Measurements from ENCODE around the gene PHPT1. TPM values are rescaled to one million over a fixed set of nuclear protein-coding genes. Genes with fewer than 3 reads are reported as not detected.
"Not testable (repeated sequence)": the region's sequence is repeated elsewhere in the genome, so short reads cannot be mapped to it uniquely, and the experiment has no call there.

The PHPT1 gene
- 109 TPM for total RNA-seq

DNA sequence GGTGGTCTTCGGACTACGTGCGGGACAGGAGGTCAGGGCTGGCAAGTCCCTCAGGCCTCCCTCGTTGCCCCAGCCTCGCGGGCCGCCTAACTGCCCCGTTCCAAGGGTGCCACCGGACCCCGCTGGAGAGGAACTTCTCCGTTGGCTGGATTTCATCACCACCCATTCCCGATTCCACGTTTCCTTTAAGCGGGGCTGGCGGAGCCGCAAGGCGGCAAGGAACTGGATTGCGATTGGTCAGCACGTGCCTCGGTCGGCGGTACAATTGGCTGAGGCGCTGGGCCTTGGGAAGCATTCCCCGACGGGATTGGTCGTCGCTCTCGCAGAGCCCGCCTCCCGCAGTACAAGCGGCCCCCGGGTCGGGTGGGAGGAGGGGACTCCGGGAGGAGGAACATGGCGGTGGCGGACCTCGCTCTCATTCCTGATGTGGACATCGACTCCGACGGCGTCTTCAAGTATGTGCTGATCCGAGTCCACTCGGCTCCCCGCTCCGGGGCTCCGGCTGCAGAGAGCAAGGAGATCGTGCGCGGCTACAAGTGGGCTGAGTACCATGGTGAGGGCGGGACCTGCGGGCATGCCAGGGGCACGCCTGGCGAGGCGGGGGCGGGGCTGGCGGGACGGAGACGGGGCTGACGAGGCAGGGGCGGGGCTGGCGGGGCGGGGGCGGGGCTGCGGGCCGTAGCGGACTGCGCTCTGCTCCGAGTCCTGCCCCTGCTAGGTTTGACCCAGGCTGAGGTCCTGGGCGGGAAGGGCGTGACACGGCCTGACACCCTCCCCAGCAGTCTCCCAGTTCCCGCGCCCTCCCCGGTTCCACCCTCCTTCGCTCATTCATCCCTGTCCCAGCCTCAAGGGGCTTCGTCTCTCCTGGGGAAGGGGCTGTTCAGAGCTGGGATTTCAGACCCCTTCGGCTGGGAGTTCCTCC, at the start of gene PHPT1:
TSS of gene PHPT1 (plus strand) at position 372 of the 922 bp plus-strand sequence. CDS start at position 394, 22 bp downstream.
- peak; percentile 99 for DNase-seq (ENCODE audit: low spot score)

DNA sequence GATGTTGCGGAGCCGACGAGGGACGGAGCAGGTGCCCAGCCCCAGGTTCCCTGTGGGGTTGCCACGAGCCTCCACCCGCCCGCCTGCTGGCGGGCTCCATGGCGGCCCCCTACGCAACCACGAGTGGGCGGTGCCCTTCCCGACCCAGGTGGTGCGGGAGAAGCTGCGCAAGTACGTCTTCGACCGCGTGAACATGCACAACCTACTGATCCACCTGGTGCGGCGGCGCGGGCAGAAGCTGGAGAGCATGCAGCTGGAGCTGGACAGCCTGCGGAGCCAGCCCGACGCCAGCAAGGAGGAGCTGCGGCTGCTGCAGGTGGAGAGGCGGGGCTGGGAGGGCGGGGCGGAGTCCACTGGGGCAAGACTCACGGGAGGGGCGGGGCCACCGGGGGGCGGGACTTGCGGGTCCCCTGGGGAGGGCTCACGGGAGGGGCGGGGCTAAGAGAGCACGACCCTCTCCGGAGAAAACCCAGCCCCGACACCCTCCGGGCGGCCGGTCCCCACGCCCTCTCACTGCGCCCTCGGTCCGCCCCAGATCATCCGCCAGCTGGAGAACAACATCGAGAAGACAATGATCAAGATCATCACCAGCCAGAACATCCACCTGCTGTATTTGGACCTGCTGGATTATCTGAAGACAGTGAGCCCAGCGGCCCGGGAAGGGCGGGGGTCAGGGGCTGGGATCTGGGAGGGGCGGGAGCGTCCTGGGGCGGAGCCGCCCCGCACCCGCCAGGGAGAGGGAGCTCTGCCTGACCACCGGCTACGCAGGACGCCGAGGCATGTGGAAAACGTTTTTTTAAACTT, 49.2 kb upstream of the PHPT1 start:
- DNase-seq (ENCODE audit: low spot score) = peak; percentile 80

DNA sequence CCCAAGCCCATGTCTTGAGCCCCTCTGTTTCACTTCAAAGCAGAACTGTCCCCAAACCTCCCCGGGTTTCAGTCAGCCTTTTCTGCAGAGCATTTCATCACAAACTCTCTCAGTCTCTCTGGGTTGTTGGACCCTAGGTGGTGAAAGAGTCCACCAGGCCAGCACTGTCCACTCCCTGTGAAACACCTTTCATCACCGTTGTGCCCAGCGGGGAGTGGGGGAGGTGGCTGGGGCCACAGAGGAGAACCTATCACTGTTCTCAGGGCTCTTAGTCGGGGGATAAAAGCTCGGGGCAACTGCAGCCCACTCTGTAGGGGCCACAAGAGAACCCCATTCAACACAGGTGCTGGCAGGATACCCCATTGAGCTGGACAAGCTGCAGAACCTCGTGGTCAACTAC, 46.9 kb upstream of the PHPT1 start:
- no peak for DNase-seq (ENCODE audit: low spot score)

DNA sequence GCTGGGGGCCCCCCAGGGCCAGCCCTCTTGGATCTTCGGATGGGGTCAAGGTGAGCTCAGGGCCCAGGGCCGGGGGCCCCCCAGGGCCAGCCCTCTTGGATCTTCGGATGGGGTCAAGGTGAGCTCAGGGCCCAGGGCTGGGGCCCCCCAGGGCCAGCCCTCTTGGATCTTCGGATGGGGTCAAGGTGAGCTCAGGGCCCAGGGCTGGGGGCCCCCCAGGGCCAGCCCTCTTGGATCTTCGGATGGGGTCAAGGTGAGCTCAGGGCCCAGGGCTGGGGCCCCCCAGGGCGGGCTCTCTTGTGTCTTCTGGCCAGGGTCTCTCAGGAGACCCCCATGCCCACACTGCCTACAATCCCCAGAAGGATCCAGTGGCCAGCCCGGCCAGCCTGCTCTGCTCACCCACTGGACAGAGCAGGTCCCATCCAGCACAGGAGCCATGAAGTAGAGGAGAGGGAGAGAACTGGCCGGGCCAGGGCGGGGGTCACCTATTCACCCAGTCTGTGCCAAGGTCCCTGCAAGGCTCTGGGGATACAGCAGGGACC, 46.1 kb upstream of the PHPT1 start:
- not testable (repeated sequence) for DNase-seq (ENCODE audit: low spot score)

DNA sequence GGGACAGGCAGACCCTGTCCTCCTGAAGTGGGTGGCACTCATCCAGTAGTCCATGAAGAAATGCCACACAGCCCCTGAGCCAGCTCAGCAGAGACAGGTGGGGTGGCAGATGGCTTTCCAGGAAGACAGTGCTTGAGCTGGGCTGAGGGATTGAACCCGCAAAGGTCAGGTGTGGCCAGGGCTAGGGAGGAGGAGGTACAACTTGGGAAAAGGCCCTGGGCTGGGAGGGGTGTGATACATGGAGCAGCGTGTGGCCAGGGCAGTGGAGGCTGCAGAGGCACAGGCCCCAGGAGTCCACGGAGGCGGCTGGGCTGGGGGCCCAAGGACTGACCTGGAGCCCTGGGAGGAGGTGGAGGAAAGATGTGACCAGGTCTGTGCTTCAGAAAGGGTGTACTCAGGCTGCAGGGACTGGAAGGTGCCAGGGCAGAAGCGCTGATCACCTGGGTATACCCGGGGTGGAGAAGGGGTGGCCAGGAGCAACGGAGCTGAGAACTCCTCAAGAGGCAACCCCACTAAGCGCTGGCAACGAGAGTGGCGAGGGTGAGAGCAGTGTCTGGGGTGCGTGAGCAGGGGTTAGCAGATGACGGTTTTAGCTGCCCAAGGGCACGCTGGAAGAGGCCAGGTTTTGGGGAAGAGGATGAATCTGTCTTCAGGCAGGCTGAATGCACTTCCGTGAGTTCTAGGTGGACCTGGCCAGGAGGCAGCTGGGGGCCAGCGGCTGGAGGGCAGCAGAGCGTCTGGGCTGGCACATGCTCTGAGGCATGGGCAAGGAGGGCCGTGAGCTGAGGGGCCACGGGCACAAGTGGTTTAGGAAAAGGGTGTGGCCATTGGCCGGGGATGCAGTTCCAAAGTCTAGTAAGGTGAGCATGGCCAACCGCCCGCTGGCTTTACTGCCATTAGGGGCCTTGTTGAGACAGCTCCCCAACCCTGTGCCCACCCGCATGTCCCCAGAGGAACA, 45.4 kb upstream of the PHPT1 start:
- DNase-seq (ENCODE audit: low spot score) = no peak

DNA sequence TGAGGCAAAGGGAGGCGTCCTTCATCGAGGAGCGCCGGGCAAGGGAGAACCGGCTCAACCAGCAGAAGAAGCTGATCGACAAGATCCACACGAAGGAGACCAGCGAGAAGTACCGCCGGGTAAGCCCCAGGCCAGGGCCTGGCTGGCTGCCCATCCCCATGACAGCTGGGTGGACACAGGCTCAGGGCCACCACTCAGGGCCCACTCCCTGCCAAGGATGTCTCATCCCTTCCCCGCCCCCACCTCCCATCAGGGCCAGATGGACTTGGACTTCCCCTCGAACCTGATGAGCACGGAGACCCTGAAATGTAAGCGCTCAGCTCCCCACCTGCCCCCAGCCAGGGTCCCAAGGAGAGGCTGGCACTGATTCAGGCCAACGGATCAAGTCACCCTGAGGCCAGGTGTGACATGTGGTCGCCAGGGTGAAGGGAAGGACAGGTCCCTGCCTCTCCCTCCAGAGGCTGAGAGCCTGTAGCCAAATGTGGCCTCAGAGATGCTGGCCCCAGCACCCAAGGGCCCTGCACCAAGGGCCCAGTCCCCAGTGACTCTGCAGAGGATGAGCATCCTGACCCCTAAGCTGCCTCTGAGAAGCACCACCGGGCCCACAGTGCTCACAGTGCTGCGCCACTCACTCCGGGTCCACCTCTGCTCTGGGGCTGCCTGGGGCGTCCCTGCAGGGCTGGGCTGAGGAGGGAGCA, 44.6 kb upstream of the PHPT1 start:
- no peak for DNase-seq (ENCODE audit: low spot score)

DNA sequence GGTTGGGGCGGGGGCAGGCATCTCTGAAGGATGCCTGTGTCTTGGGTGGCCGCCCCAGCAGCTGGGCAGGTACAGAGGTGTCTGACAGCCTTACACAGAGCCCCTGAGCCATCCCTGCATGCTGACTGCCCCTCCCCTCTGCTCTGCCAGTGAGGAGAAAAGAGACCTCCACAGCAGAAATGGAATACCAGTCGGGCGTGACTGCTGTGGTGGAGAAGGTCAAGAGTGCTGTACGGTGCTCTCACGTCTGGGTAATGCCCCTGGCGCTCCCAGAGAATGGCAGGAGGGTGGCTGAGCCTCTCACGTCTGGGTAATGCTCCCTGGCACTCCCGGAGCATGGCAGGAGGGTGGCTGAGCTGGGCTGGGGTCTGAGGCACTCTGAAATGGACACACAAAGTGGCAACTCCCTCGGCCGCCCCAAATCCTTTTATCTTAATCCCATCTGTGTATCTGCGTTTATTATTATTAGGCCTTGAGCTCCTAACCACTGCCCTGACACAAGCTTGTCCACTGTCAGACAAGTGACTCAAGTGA, 43.9 kb upstream of the PHPT1 start:
- no peak for DNase-seq (ENCODE audit: low spot score)

DNA sequence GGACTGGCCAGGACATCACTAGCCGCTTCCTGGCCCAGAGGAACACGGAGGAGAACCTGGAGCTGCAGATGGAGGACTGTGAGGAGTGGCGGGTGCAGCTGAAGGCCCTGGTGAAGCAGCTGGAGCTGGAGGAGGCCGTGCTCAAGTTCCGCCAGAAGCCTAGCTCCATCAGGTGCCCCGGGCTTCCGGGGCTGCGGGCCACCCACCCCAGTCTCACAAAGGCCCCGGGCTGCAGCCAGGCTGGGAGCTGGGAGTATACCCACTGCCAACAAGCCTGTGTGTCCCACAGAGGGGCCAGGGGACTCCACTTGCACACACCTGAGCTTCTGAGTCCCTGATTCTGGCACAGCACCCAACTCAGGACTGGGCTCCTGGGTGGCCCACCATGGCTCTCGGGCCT, 43.1 kb upstream of the PHPT1 start:
- DNase-seq (ENCODE audit: low spot score) = peak; percentile 41

DNA sequence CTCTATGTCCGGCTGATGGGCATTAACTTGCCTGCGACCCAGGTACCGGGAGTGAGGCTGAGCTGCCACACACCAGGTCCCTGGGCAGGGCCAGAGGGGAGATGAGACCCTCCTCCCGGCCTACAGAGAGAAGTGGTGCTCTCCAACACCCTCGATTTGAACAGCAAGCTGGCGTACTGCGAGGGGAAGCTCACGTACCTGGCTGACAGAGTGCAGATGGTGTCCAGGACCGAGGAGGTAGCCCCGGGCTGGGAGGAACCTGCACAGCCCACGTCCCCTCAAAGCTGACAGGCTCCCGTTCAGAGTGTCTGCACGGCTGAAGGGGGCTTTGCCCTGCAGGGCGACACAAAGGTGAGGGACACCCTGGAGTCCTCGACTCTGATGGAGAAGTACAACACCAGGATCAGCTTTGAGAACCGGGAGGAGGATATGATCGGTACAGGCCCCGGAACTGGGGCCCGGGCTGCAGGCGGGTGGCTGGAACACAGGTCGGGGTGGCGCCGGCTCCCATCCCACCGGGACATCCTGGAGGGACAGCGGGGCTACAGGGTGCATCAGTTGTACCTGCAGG, 42.5 kb upstream of the PHPT1 start:
- DNase-seq (ENCODE audit: low spot score) = peak; percentile 45

DNA sequence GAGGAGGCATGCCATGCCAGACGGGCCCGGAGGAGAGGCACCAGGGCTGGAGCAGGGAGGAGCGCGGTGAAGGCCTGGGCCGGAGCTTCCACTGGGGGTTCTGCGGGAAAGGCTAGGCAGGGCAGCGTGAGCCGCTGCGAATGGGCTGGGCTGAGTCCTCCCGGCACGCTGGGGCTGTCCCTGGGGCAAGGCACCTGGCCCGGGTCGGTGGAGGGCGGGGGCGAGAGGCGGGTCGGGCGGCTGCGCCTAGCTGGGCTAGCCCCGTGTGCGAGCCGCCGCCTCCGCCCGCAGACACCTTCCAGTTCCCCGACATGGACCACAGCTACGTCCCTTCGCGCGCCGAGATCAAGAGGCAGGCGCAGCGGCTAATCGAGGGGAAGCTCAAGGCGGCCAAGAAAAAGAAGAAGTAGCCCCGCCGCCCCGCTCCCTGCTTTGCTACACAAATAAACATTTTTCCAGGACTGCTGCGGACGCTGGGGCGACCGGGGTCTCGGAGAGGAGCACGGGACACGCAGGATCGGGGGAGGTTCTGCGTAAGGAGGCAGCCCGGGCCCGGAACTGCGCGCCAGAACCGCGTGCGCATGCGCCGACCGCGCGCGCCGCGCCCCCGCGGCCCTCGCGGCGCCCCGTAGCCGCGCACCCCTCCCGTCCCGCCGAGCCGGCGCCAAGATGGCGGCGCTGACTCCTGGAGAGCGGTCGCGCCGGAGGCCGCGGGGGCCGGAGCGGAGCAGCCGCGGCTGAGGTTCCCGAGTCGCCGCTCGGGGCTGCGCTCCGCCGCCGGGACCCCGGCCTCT, 41.7 kb upstream of the PHPT1 start, which contains the start of gene RABL6:
TSS of gene RABL6 (plus strand) at position 668 of the 794 bp plus-strand sequence. CDS start 249 bp downstream, outside the sequence.
- peak; percentile 79 for DNase-seq (ENCODE audit: low spot score)

DNA sequence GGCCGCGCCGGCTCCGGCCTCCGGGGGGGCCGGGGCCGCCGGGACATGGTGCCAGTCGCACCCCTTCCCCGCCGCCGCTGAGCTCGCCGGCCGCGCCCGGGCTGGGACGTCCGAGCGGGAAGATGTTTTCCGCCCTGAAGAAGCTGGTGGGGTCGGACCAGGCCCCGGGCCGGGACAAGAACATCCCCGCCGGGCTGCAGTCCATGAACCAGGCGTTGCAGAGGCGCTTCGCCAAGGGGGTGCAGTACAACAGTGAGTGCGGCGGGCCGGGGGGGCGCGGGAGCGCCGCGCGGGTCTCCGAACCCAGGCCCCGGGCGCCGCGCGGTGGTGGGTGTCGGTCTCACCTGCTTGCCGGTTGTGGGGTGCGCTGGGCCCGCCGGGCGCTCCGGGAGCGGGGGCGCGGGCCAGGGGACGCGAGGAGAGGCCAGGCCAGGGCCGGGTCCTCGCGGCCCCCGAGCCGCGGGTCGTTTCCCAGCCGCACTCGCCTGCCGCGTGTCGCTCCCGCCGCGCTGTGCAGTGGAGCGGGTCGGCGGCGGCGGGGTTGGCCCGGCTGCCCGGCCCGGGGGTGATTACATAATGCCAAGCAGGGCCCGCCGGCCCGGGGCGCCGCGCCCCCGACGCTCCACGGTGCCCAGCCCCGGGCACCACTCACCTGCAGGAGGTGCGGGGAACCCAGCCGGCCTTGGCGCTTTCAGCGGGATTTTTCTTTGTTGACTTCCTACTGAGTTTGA, 41.0 kb upstream of the PHPT1 start:
- no peak for DNase-seq (ENCODE audit: low spot score)

DNA sequence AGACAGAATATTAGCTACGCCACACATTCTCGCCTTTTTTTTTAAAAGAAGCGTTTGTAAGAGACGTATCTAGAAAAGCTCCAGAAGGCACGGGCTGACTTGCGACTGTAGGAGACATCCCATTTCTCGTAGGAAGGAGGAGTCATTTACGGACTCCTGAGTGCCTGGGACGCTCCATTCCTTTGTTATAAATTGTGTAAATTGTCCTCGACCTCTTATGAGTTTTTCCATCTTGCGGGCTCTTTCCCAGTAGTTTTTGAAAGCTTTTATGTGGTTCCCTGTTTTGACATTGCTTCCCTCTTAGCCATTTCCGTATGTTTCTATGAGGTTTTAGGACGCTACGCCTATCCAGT, 40.4 kb upstream of the PHPT1 start:
- DNase-seq (ENCODE audit: low spot score) = no peak

DNA sequence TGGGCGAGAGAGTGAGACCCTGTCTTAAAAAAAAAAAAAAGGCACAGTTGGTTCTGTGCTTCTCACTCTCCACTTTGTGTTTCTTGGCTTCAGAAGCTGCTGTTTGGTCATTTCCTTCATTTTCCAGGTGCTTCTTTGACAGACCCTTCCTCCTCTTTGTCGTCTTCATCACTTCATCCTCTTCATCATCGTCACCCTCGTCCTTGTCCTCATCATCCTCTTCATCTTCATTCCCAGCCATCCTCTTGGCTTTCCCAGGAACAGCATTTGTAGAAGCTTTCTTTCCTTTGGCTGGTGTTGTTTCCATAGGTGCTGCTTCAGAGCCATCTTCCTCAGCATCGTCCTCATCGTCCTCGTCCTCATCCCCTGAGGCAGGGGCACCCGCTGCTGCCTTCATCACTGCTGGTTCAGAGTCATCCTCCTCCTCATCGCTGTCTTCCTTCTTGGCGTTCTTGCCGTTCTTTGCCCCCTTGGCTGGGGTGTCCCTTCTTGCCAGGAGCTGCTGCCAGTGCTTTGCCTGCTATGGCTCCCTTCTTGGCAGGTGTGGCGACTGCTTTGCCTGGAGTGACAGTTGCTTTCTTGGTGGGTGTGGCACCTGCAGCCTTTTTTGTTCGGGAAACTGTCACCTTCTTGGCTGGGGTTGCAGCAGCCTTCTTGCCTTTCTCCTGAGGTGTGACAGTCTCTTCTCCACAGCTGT, 34.3 kb upstream of the PHPT1 start:
- no peak for DNase-seq (ENCODE audit: low spot score)

DNA sequence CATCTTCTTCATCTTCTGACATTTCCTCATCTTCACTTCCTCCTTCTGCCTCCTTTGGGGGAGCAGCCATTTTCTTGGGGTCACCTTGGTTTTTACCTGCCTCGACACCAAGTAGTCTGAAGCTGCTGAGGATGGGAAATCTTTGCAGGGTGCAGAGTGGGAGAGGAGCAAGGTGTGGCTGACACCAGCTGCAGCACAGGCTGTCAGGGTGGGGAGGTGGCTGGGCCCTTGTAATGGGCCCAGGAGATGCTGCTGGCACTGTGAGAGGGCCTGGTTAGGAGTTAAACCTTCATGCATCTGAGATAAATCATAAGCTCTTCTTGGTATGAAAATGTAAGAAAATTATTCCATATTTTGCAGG, 33.8 kb upstream of the PHPT1 start:
- DNase-seq (ENCODE audit: low spot score) = no peak

DNA sequence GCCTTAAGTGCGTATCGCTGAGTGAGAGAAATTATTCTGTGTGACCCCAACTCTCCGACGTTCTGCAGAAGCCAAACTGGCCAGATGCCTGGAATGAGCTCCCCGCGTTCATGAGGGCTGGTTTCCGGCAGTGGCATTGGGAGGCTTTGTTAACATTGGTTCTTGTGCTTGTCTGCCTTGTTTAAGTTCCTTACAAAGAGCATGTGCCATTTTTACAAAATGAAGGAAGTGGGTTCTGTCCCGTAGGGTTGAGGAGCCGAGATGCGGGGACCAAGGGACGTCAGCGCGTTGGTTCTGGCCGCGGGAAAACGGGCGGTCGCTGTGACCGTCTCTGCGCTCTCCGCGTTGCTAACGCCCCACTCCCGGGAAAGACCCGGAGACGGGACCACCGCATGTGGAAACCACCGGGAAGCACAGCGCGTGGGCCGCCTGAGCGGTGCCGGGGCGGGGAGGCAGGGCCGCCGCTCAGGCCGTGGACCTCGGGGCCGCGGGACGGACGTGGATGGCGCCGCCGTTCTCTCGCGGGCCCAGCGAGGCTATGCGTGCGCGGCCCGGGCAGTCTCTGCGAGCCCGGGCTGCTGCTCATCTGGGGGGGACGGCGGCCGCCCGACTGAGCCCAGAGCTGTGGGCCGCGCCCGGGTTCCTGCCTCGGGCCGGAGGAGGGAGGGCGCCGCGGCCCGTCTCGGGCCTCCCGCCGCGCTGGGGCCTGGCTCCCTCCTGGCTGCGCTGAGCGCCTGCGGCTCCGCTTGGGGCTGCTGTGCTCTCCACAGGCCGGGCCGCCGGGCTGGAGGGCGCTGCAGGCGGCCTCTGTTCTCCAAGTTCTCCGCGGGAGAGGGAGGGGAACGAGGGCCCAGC, 28.0 kb upstream of the PHPT1 start:
- no peak for DNase-seq (ENCODE audit: low spot score)

DNA sequence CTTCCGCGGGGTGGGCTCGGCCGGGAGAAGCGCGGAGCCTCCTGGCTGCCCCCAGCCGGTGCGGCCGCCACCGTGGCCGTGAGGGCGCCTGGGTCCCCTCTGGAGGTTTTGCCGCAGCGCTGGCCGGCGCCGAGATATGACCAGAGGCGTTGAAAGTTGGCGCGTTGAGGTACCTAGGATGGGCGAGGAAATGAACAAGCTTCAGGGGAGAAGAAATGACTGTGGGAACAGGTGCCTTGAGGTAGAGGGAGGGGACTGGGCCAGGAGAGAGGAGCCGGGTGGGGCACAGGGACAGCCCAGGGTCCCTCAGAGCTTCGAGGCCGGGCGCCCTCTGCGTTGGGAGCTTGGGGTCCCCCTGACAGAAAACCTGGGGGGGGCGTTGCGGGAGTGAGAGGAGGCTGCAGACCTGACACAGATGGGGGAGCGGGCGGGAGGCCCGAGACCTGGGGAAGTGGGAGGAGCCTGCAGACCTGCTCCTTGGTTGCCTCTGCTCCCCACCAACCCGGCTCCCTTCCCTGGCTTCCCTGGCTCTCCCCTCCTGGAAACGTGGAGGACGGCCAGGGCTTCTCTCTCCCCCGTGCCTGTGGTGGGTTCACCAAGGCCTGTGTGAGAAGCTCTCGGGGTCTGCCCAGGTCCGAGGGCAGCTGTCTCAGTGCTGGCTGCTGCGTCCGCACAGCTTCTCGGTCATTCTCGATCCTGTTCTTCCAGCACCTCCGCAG, 27.2 kb upstream of the PHPT1 start:
- DNase-seq (ENCODE audit: low spot score) = no peak

Measured in ureter (tissue), 1 donor.